Spleen (tissue), 11 donors: Measurements from ENCODE around the gene FTSJ3. TPM values are rescaled to one million over a fixed set of nuclear protein-coding genes. Genes with fewer than 3 reads are reported as not detected.

Experiments
- DNase-seq: peaks from one replicate; pipeline ENCODE4 v3.0.0-alpha.2; 2020
- H3K27ac ChIP-seq, 8 donors: fragments of 200-600 bp; sonication (generic) in 7 of 8; 1 replicate in 4 of 8; 2 replicates in 4 of 8; pipeline versions ENCODE4 v1.5.0 to v1.8.0; 2016 to 2021; ENCODE audit warnings: inconsistent platforms in 4 of 8, mild to moderate bottlenecking in 4 of 8, moderate library complexity in 1 of 8
- H3K27me3 ChIP-seq, 7 donors: fragments of 200-600 bp; sonication (generic) in 6 of 7; replicated peaks in 1 of 7; 1 replicate in 4 of 7; 2 replicates in 3 of 7; pipeline versions ENCODE4 v1.5.0 to v1.8.0; 2016 to 2021; ENCODE audit warnings: inconsistent platforms in 3 of 7, mild to moderate bottlenecking in 1 of 7
- H3K36me3 ChIP-seq, 6 donors: fragments of 200-600 bp; sonication (generic) in 5 of 6; 1 replicate in 4 of 6; 2 replicates in 2 of 6; pipeline versions ENCODE4 v1.5.0 to v1.8.0; 2016 to 2021; ENCODE audit warnings: inconsistent platforms in 2 of 6
- H3K4me1 ChIP-seq, 6 donors: fragments of 200-600 bp; sonication (generic) in 5 of 6; 1 replicate in 3 of 6; 2 replicates in 3 of 6; pipeline versions ENCODE4 v1.5.0 to v1.8.0; 2016 to 2021; ENCODE audit warnings: inconsistent platforms in 3 of 6
- H3K4me3 ChIP-seq, 8 donors: fragments of 200-600 bp; sonication (generic) in 7 of 8; 1 replicate in 4 of 8; 2 replicates in 4 of 8; pipeline versions ENCODE4 v1.5.0 to v1.8.0; 2016 to 2021; ENCODE audit warnings: inconsistent platforms in 4 of 8, mild to moderate bottlenecking in 4 of 8, moderate library complexity in 2 of 8
- H3K9me3 ChIP-seq, 8 donors: fragments of 200-600 bp; sonication (generic) in 7 of 8; 1 replicate in 4 of 8; 2 replicates in 4 of 8; pipeline versions ENCODE4 v1.5.0 to v1.8.0; 2016 to 2021; ENCODE audit warnings: inconsistent platforms in 4 of 8
- CTCF ChIP-seq, 11 experiments: fragments of 200-600 bp in 7 of 11; fragments of 450-650 bp in 4 of 11; sonication (generic) in 4 of 11; IDR thresholded peaks in 8 of 11; conservative IDR thresholded peaks in 3 of 11; 1 replicate in 7 of 11; 2 replicates in 4 of 11; pipeline versions ENCODE4 v1.4.0 to v1.8.0; 2016 to 2021; ENCODE audit warnings: antibody characterized with exemption in 11 of 11, inconsistent platforms in 4 of 11, mild to moderate bottlenecking in 1 of 11
- POLR2A ChIP-seq, 3 donors: fragments of 450-650 bp; IDR thresholded peaks; one replicate each; pipeline ENCODE4 v1.5.1; 2017; ENCODE audit warnings: antibody characterized with exemption in 3 of 3, mild to moderate bottlenecking in 1 of 3
- POLR2AphosphoS5 ChIP-seq, 3 donors: sonication (generic); formaldehyde crosslinking; IDR thresholded peaks; one replicate each; pipeline ENCODE4 v1.5.1; 2017; ENCODE audit warnings: antibody characterized with exemption in 3 of 3
- WGBS, 5 donors: extraction: QIAGEN DNeasy Blood & Tissue Kit in 3 of 5; methylation state at CpG; one replicate each; pipeline versions ENCODE4 v1.1.5 to v1.1.7; 2013 to 2018; 5-methylcytosine and 5-hydroxymethylcytosine counted together
- intact Hi-C: fragments of 100-400 bp; cut with DNase I; formaldehyde crosslinking; loops from one replicate; pipeline ENCODE4 v1.15.0; 2023; ENCODE audit warnings: low total_unique reads
- polyA plus RNA-seq, 3 donors: library from polyadenylated mRNA; stranded (reverse); fragments of 200-250 nt; gene quantifications; one replicate each; pipeline ENCODE4 v1.2.1, GENCODE V29; 2013
- total RNA-seq, 7 donors: library from RNA; depleted of rRNA in 3 of 7; stranded (reverse); fragments of >200 nt in 3 of 7; fragmentation: NEBNext Ultra II Directional in 4 of 7; extraction: Animal tissue kit (Norgen Biotek cat#: 25700) in 4 of 7; gene quantifications; one replicate each; pipeline versions ENCODE4 v1.1.0 to v1.2.1, GENCODE V29; 2016 to 2021
- donor health status: healthy with polysubstance abuse.
- donor health status: DM: no; HTN: no; CAD: no; lungs with moderate emphysema.
- donor health status: DM: no; HTN: no; CAD: no.
- donor health status: Bipolar disorder and iron deficiency.
- donor health status: healthy.
- donor health status: DM: no; HTN: no; CAD: no.
- donor health status: DM: yes; HTN: yes; CAD: no.

FTSJ3 gene
- total and polyA plus RNA-seq, 10 donors = 13.5 to 45.7 (median 33.1) TPM

GRCh38 chr17:63831505-63831904, 4.0 kb upstream of the FTSJ3 start:
- intact Hi-C loops = no loop called here
- peaks cover 7 to 80% (median 73%) of the 10 kb centered on the region in 6 donors for H3K36me3 ChIP-seq
- no peak for DNase-seq

GRCh38 chr17:63830904-63831491, 3.5 kb upstream of the FTSJ3 start:
- Histone ChIP-seq H3K4me1 (peaks cover 27 to 89% (median 55%) of the 10 kb centered on the region in 6 donors), H3K4me3 (no peak overlapping the region), H3K27me3 (no peaks in the 10 kb centered on the region), H3K36me3 (peaks cover 7 to 75% (median 69%) of the 10 kb centered on the region in 6 donors), H3K9me3 (no peaks in the 10 kb centered on the region), H3K27ac (peak overlapping the region in 5 of 8 donors; percentile 20 to 72 (median 44))
- 85 to 89% (median 87%) methylated on average over 15 of the region's 15 CpGs for WGBS, 5 donors
- no peak for TF ChIP-seq CTCF (IDR thresholded peaks at IDR 0.05 in 8 of 11, conservative IDR thresholded peaks at IDR 0.05 in 3 of 11)
- no peak for TF ChIP-seq POLR2A (IDR thresholded peaks at IDR 0.05)
- TF ChIP-seq POLR2AphosphoS5 (IDR thresholded peaks at IDR 0.05) = peak in 2 of 3 donors; percentile 32 to 49
- DNase-seq = no peak
- intact Hi-C loops = no loop called here

More at GRCh38 chr17:63831505-63831904, 4.0 kb upstream of the FTSJ3 start:
- Histone ChIP-seq H3K27me3 (no peaks in the 10 kb centered on the region), H3K4me1 (peaks cover 22 to 89% (median 50%) of the 10 kb centered on the region in 6 donors), H3K9me3 (no peaks in the 10 kb centered on the region), H3K4me3 (no peak overlapping the region), H3K27ac (peak overlapping the region in 5 of 8 donors; percentile 20 to 72 (median 44))
- WGBS, 5 donors = 26 to 39% (median 29%) methylated on average over 8 of the region's 8 CpGs
- TF ChIP-seq POLR2A (IDR thresholded peaks at IDR 0.05) (no peak), POLR2AphosphoS5 (IDR thresholded peaks at IDR 0.05) (no peak), CTCF (IDR thresholded peaks at IDR 0.05 in 8 of 11, conservative IDR thresholded peaks at IDR 0.05 in 3 of 11) (no peak)

GRCh38 chr17:63830278-63830677, 2.8 kb upstream of the FTSJ3 start:
- DNase-seq = no peak

More at GRCh38 chr17:63830278-63830677, 2.8 kb upstream of the FTSJ3 start:
- WGBS, 5 donors = 86 to 93% (median 91%) methylated on average over 5 of the region's 5 CpGs
- H3K4me1 ChIP-seq = peaks cover 31 to 89% (median 60%) of the 10 kb centered on the region in 6 donors
- no peaks in the 10 kb centered on the region for H3K9me3 ChIP-seq
- peak overlapping the region in 2 of 8 donors; percentile 38 to 94 for H3K27ac ChIP-seq
- H3K4me3 ChIP-seq = no peak overlapping the region
- peaks cover 7 to 75% (median 65%) of the 10 kb centered on the region in 6 donors for H3K36me3 ChIP-seq
- TF ChIP-seq POLR2A (IDR thresholded peaks at IDR 0.05) (no peak), CTCF (IDR thresholded peaks at IDR 0.05 in 8 of 11, conservative IDR thresholded peaks at IDR 0.05 in 3 of 11) (no peak), POLR2AphosphoS5 (IDR thresholded peaks at IDR 0.05) (peak; percentile 39 to 43 (median 41))
- intact Hi-C loops = no loop called here
- no peaks in the 10 kb centered on the region for H3K27me3 ChIP-seq
